ENCODE measurements around the gene BCAP31.
A peak's percentile ranks its signal among the peaks of the same experiment; 100 is the strongest.

The BCAP31 gene

DNA sequence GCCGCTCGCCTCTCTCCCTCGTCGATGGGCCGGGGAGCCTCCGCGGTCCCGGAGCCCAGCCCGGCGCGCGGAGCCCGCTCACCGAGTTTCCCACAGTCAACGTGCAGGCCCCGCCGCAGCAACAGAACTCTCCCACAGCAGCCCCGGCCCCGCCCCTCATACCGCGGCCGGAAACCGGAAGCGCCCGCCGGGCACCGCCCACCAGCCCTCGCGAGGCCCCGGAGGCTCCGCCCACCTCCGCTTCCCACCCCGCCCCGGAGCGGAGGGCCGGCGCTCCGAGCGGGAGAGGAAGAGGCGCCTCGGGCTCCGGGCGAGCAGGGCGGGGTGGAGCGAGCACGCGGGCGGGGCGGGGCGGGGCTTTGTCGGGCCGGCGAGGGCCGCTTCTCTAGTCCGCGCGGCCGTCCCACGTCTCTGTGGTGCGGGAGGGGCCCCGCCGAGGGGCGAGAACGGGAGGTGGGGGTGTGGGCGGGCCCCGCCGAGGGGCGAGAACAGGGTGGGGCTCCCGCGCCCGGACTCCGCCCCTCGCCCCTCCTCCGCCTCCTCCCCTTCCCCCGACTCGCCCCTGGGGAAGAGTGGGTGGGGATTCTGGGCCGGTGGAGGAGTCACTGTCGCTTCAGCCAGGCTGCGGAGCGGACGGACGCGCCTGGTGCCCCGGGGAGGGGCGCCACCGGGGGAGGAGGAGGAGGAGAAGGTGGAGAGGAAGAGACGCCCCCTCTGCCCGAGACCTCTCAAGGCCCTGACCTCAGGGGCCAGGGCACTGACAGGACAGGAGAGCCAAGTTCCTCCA is at the start of gene BCAP31, which contains the start of gene ABCD1:
BCAP31 (minus strand) TSS at position 136 of the 787 bp plus-strand sequence. CDS start 1,143 bp downstream, outside the sequence.
ABCD1 (plus strand) TSS at position 605 of the 787 bp plus-strand sequence. CDS start 411 bp downstream, outside the sequence.
- peak; percentile 72 for DNase-seq

DNA sequence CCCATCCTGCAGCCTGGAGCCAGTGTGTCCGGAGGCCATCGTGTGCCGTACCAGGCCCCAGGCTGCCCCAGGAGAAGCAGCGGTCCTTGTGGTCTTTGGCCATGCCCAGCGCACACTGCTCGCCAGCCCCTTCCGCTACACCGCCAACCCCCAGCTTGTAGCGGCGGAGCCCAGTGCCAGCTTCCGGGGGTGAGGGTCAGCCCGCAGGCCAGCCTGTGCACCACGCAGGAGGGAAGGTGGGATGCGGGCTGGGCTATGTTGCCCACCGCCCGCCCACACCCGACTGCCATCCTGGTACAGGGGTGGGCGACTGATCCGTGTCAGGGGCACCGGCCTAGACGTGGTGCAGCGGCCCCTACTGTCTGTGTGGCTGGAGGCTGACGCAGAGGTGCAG is 49.0 kb upstream of the BCAP31 start:
- DNase-seq = no peak

DNA sequence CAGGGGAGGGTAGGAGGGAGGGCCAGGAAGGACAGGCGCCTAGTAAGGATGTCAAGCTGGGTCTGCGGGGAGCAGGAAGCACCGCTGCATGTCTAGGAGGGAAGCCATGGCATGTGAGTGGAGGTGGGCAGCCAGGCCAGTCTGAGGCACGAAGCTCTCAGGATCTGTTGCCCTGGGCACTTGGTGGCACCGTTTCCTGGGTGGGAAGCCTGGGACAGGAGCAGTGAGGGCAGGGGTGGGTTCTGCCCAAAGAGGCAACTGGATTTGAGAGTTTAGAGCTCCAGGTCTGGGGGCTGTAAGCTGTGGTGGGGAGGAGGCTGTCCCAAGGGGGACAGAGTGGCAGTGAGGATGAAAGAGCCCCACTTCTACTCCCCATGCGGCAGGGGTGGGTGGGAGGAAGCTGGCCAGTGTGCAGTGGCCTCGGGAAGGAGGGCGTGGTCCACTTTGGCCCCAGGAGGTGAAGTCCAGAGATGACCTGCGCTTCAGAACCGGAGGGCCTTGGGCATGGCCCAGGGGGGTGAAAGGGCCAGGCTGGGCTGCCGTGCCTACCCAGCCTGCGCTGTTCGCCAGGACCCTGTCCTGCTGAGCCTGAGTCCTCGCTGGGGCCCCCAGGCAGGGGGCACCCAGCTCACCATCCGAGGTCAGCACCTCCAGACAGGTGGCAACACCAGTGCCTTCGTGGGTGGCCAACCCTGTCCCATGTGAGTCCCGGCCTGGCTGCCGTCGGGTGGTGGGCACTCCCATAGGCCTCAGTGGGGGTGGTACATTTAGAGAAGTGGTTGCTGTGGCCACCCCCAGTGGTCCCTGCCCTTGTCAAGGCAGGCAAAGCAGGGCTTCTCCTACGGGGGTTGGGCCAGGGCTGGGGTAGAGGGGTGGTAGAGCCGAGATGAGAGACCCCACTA is 48.4 kb upstream of the BCAP31 start:
- DNase-seq = no peak

DNA sequence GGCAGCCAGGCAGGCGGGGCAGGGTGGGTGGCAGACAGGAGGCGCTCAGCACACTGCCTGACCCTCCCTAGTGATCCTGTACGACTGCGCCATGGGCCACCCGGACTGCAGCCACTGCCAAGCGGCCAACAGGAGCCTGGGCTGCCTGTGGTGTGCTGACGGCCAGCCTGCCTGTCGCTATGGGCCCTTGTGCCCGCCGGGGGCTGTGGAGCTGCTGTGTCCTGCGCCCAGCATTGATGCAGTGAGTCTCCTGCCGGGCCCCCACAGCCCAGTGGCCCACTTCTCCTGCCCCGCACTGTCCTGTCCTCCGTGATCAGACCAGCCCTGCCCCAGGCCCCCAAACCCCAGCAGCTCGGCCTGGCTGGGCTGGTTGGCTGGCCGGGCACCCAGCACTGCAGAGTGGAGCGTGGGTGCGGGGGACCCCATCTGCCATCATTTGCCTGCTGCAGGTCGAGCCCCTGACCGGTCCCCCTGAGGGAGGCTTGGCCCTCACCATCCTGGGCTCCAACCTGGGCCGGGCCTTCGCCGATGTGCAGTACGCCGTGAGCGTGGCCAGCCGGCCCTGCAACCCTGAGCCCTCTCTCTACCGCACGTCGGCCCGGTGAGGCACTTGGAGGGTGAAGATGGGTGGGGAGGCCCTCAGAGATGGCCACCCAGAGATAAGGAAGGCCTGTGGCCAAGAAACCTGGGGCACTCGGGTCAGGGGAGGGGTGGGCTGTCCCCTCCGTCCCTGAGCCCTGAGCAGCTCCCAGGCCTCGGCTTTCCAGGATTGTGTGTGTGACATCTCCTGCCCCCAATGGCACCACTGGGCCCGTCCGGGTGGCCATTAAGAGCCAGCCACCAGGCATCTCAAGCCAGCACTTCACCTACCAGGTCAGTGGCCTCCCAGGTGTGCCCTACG is 47.5 kb upstream of the BCAP31 start:
- DNase-seq = no peak

DNA sequence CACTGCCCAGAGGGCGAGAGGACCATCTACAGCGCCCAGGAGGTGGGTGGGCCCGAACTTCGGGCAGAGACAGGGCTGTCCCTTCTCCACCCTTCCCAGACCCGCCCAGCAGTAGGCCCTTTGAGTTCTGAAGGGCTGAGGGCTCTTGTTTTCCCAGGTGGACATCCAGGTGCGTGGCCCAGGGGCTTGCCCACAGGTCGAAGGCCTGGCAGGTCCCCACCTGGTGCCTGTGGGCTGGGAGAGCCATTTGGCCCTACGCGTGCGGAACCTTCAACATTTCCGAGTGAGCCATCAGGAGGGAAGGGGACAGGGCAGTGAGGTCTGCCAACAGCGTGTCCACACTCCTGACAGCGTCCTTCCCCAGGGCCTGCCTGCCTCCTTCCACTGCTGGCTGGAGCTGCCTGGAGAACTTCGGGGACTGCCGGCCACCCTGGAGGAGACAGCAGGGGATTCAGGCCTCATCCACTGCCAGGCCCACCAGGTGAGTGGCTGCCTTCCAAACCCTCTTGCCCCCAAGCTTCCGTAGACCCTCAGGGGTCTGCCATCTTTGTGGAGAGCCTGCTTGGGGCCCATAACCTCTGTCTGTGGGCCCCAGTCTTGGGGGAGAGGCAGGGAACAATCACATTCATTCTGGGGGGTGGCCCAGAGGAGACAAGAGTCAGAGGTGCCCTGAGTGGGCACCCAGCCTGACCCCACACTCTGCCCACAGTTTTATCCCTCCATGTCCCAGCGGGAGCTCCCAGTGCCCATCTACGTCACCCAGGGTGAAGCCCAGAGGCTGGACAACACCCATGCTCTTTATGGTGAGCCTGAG is 46.6 kb upstream of the BCAP31 start:
- no peak for DNase-seq

DNA sequence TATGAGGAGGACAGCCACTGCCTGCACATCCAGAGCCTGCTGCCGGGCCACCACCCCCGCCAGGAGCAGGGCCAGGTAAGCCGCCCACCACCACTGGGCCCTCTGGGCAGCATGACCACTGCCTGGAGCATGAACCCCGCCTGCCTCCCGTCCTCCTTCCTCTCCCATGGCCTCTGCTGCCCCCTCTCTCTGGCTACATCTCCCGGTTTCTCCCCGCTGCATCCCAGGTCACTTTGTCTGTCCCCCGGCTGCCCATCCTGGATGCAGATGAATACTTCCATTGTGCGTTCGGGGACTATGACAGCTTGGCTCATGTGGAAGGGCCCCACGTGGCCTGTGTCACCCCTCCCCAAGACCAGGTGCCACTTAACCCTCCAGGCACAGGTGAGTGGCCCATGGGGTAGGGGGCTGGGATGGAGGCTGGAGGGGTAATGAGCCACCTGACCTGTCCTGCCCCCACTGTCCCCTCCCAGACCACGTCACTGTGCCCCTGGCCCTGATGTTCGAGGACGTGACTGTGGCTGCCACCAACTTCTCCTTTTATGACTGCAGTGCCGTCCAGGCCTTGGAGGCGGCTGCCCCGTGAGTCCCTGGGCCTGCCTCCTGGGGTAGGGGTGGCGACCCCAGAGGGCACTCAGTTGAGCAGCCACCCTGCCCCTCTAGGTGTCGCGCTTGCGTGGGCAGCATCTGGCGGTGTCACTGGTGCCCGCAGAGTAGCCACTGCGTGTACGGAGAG is 45.8 kb upstream of the BCAP31 start:
- DNase-seq = no peak

DNA sequence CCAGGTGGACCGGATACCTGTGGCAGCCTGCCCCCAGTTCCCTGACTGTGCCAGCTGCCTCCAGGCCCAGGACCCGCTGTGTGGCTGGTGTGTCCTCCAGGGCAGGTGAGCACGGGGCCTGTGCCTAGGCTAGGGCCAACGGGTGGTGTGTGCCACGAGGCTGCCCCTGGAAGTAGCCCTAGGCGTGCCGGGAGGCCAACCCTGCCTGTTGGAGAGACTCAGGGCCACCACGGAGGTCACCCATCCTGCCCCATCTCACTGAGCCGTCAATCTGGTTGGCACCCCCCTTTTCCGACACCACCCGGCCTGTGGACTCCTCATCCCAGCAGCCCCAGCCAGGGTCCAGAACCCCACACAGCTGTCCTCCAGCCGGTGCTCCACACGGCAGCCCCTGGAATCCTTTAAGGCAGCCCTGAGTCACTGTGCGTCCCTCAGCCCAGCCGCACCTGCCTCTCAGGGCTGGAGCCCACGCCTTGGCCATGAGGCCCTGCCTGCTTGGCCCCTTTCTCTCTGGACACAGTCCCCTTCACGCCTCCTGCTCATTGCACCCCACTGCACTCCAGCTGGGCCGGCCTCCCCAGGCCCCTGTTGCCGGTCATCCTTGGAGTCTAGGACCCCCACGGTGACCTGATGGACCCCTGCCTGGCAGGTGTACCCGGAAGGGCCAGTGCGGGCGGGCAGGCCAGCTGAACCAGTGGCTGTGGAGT is 45.1 kb upstream of the BCAP31 start:
- DNase-seq = no peak

DNA sequence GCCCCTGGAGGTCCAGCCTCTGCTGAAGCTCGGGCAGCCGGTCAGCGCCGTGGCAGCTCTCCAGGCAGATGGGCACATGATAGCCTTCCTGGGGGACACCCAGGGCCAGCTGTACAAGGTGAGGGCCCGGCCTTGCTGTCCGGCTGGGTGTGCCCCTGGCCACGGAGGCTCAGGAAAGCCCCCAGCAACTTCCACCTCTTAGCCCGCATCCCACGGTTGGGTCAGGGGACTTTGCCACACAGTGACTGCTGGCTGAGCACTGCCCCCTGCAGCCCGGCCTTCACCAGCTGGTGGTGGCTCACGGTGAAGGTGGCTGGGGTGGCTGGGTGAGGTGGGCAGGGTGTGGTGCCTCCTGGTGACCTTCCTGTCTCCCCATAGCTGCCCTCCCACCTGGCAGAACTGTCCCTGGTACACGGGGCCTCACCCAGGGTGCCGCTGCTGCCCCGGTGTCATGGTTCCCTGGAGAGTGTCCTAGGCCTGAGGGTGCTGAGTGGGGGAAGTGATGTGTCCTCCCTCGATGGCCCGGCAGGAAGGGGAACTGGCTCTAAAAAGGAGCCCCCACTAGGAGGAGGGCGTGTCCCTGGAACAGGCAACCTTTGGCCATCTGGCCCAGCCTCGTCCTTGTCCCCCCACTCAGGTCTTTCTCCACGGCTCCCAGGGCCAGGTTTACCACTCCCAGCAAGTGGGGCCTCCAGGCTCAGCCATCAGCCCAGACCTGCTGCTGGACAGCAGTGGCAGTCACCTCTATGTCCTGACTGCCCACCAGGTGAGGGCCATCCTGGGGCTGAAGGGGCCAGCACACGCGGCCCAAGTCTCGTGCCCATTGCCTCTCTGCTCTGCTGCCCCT is 44.3 kb upstream of the BCAP31 start:
- no peak for DNase-seq

DNA sequence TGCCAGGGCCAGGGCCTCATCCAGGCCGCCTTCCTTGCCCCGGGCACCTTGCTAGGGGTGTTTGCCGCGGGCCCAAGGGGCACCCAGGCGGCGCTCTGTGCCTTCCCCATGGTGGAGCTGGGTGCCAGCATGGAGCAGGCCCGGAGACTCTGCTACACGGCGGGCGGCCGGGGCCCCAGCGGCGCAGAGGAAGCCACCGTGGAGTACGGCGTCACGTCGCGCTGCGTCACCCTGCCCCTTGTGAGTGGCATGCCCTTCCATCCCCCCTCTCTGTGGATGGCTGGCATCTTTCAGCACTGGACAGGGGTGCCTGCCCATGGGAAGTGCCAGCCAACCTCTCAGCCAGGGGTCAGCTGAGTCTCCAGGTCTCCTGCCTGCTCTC is 43.5 kb upstream of the BCAP31 start:
- DNase-seq = no peak

DNA sequence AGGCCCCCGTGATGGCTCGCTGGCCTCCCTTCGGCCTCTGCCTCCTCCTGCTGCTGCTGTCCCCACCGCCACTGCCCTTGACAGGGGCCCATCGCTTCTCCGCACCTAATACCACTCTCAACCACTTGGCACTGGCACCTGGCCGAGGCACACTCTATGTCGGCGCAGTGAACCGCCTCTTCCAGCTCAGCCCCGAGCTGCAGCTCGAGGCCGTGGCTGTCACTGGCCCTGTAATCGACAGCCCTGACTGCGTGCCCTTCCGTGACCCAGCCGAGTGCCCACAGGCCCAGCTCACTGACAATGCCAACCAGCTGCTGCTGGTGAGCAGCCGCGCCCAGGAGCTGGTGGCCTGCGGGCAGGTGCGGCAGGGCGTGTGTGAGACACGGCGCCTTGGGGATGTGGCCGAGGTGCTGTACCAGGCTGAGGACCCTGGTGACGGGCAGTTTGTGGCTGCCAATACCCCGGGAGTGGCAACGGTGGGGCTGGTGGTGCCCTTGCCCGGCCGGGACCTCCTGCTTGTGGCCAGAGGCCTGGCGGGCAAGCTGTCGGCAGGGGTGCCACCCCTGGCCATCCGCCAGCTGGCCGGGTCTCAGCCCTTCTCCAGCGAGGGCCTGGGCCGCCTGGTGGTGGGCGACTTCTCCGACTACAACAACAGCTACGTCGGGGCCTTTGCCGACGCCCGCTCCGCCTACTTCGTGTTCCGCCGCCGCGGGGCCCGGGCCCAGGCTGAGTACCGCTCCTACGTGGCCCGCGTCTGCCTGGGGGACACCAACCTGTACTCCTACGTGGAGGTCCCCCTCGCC is 42.9 kb upstream of the BCAP31 start:
- DNase-seq = no peak

DNA sequence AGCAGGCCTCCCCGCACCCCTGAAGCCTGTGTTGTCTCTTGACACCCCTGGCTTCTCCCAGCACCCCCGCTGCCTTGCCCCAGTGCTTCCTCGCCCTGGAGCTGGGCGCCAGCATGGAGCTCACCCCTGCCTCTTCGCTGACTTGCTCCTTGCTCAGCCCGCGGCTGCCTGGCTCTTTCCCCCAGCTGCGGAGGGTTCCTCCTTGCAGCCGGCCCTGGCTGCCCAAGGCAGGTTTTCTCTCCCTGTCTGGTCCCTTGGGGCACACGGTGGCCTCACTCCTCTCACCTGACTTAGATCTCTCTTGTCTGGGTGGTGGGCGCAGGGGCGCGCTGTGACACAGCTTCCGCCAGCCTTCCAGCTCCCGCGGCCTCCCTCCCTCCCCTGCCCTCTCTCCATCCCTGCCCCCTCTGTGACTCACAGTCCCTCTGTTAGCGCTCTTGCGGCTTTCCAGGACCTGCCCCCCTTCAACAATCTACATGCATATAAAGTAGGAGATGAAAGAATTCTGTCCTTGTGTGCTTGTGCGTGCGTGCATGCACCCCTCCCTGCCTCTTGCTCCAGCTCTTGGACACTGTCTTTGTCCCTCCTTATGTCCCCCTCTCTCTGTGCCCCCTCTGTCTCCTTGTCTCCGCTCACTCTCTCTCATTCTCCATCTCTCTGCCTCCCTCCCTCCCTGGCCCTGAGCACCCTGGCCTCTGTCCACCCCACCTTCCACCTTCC is 42.1 kb upstream of the BCAP31 start:
- peak; percentile 31 for DNase-seq

DNA sequence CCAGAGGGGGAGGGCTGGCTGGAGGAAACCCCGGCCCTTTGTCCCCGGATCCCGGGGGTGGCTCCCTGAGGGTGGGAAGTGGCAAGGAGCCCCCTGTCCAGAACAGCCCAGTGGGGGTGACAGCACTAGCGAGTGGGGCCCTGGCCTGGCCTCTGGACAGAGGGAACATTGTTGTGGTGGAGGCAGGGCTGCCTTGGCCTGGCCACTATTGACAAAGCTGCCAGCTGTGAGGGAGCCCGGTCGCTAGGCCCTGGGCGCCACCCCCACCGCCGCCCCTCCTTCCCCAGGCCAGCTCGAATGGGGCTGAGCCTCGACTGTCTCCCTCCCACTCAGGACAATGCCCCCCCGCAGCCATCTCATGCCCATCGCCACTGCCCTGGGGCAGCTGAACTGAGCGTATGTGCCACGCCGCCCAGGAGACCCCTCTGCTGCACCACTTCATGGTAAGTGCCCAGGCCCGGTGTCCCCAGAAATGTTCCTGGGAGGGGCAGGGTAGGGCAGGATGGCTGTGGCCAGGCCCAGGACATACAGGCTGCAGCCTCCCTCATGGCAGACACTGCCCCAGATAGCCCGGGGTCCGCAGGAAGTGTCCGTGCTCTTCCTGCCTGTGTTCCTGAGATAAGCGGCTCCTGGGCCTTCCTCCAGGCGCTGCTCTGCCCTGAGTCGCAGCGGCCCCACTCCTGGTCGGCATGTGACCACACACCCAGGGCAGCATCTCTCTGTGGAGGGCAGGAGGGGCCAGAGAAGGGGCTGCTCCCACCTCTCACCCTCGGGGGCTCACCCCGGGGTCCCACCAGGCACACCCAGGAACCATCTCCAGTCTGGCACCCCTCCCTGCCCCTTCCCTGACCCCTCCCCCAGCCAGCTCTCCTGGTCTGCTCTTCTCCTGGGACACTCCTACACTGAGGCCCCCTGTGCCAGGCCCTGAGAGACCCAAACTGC is 41.2 kb upstream of the BCAP31 start:
- no peak for DNase-seq

DNA sequence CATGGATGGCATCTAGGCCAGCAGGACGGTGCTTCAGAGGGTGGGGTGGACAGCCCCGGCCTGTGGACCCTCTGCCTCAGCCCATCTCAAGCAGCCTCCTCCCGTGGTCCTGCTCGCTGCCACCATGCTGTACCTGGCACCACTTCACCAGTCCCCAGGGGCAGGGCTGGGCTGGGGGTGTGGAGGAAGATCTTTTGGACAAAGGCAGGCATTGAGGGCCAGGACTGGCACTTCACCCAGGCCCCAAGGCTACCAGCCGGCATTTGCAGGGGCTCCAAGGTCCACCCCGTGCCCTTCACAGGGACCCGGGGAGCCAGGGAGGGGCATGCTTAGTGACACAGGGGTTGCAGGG is 40.6 kb upstream of the BCAP31 start:
- DNase-seq = no peak

DNA sequence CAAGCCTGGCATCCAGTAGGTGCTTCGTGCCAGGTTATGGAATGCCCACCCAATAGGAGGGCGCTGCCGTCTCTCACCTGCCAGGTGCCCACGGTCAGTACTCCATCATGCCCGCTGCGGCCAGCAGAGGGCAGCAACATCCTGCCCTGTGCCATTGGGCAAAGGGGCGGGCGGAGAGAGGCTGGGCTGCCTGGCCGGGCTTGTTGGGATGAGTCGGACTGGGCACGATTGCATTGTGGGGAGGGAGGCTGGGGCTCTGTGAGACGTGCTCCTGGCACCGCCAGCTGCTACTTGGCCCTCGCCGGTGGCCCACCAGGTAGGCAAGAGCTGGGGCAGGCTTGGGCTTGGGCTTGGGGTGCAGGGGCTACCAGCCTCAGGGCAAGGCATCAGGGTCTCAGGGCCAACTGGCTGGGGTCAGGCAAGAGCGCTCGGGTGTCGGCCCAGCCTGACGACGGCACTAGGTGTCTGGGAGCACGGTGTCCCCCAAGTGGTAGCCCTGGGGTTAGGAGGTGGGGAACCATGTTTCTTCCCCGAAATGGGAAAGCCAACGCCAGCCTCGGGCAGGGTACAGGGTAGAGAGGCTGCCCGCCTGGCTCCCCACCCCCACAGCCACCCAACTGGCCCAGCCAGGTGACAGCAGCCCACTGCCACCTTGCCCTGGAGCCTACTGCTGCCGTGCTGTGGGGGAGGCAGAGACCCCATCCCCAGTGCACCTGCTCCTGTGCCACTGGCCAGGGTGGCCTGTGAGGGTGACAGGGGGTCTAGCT is 40.0 kb upstream of the BCAP31 start, which contains the start of gene PLXNB3:
PLXNB3 (plus strand) TSS at position 261 of the 767 bp plus-strand sequence. CDS start 1,287 bp downstream, outside the sequence.
- DNase-seq = peak; percentile 60

DNA sequence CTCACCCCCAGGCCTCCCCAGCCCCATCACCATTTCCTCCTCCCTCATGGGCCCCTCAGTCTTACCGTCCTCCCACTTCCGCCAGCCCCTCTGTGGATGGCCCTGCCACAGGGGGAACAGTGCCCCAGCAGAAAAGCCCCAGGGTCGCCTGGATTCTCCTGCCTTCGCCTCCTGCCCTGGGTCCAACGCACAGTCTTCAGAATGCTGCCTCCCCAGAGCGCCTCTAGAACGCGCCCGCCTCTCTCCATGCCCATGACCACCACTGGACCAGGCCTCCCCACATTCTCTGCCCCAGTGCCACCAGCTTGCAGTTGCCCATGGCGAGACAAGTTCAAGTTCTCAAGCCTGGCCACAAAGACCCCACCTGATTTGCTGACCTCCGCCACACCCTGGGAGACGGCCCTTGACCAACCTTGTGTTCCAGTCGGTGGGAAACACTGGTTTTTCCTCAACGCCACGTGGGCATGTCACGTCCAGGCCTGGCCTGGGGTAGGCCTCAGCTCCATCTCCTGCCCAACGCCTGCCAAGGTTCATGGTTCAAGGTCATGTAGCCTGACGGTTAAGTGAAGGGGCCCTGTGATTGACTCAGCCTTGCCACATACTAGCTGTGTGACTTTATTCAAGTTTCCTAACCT is 39.2 kb upstream of the BCAP31 start:
- DNase-seq = no peak
